Measurements from ENCODE around the gene SLC2A14.
A peak's percentile ranks its signal among the peaks of the same experiment; 100 is the strongest.
"Not testable (repeated sequence)": the region's sequence is repeated elsewhere in the genome, so short reads cannot be mapped to it uniquely, and the experiment has no call there.

Gene SLC2A14

GRCh38 chr12:7872566-7873319 lies at the start of gene SLC2A14:
Gene SLC2A14 (minus strand): TSS chr12:7872915. CDS start chr12:7869880, 3,035 bp downstream.
- no peak for FAIRE-seq
- DNase-seq (ENCODE audit: low spot score) = no peak

GRCh38 chr12:7921181-7921580 lies 48.5 kb upstream of the SLC2A14 start:
- DNase-seq (ENCODE audit: low spot score); FAIRE-seq: not testable (repeated sequence)

DNA sequence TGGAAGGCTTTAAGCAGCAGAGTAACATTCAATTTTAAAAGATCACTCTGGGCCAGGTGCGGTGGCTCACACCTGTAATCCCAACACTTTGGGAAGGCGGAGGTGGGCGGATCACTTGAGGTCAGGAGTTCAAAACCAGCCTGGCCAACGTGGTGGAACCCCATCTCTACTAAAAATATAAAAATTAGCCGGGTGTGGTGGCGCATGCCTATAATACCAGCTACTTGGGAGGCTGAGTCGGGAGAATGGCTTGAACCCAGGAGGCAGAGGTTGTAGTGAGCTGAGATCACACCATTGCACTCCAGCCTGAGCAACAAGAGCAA lies 45.5 kb upstream of the SLC2A14 start:
- not testable (repeated sequence) for FAIRE-seq; DNase-seq (ENCODE audit: low spot score)

GRCh38 chr12:7917392-7918267 lies 44.9 kb upstream of the SLC2A14 start:
- FAIRE-seq = no peak
- DNase-seq (ENCODE audit: low spot score) = no peak

DNA sequence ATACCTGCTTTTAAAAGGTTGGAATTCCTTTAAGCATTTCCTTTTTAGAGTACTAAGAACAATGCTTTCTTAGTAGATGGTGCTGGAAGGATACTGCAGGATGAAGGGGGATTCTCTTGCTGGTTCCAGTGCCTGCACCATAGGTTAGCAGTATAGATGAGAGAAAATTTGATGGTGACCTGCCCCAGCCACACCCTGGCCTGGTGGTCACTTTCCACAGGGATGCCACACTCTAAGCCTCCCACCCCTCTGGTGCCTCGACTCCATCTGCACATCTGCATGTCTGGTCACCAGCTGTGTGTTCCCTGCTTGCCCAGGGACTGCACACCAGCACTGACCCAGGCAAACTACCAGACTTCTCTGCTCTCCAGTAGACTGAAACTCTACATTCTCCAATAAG lies 44.2 kb upstream of the SLC2A14 start:
- no peak for FAIRE-seq

DNA sequence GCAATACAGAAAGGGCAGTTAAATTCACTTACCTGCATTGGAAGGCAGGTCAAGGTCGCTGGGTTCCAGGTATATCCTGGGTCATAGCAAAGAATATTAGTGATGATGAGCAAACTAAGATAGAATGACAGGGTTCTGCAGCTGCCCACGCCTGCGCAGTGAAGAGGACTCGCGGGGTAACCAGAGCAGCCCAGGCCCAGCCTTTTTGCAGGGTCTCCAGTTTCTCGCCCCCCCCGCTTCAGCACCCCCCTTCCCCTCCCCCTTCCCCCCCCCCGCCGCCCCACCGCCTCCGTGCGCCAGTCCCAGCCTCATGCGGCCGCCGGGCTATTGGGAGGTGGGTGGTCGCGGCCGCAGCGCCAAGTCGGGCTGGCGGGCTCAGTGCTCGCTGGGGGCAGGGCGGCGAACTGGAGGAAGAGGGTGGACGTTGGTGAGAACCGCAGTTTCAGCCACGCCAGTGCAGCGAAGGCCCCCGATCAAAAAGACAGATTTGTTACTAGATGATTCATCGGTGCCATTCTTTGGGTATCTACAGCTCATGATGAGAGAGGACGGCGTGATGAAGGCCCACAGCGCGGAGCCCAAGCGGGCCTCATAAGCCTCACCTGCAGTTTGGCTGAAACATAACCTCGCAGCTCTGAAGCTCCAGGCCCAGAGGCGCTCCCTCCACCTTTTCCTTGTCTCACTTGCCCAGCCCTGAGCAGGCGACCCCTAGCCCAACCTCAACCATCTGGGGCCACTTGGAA lies 43.1 kb upstream of the SLC2A14 start:
- no peak for DNase-seq (ENCODE audit: low spot score)
- FAIRE-seq = no peak

More for the DNA sequence above, 44.2 kb upstream of the SLC2A14 start:
- no peak for DNase-seq (ENCODE audit: low spot score)

DNA sequence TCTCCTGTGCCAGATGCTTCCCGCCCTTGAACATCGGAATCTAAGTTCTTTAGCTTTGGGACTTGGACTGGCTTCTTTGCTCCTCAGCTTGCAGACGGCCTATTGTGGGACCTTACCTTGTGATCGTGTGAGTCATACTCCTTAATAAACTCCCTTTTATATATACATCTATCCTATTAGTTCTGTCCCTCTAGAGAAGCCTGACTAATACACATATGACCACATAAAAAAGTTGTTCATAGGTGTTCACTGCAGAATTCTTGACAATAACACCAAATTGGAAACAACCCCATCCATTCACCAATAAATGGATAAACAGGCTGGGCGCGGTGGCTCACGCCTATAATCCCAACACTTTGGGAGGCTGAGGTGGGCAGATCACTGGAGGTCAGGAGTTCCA lies 37.4 kb upstream of the SLC2A14 start:
- DNase-seq (ENCODE audit: low spot score); FAIRE-seq: not testable (repeated sequence)

DNA sequence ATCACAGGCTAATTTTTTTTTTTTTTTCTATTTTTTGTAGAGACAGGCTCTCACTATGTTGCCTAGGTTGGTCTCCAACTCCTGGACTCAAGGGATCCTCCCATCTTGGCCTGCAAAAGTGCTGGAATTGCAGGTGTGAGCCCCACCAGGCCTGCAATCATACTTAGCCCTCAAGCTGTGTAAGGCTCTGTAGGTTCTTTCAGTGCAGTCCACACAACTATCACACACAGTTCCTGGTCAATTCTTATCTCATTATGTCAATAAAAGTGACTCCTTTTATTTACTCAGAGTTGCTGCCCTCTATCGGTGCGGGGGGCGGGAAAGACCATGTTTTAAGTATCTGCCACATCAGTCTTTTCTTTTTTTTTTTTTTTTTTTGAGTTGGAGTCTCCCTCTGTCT lies 34.3 kb upstream of the SLC2A14 start:
- DNase-seq (ENCODE audit: low spot score) (peak; percentile 79), FAIRE-seq (no peak)

- not testable (repeated sequence) for DNase-seq (ENCODE audit: low spot score)
- peak; percentile 95 for FAIRE-seq
Measured at GRCh38 chr12:7906303-7906702, 33.6 kb upstream of the SLC2A14 start.

- peak; percentile 46 for FAIRE-seq
Measured at GRCh38 chr12:7905600-7906125, 32.9 kb upstream of the SLC2A14 start.

DNA sequence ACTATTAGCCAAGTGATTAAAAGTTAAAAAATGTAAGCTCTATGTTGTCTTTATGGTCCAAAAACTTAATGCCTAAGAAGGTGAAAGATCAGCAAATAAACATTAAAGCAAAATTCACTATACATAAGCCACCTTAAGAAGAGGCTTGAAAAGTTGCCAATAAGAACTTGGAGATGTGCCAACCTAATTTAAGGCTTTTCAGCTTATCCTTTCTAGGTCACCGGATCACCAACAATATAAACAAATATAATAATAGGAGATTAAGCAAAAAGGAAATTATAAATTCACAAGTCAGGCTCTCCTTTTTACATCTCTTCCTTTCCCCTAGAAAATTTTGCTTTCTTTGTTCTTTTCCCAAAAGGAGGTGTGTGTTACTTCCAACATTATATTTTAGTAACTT lies 32.4 kb upstream of the SLC2A14 start:
- no peak for FAIRE-seq
- DNase-seq (ENCODE audit: low spot score) = no peak

More at GRCh38 chr12:7905600-7906125, 32.9 kb upstream of the SLC2A14 start:
- DNase-seq (ENCODE audit: low spot score) = not testable (repeated sequence)

DNA sequence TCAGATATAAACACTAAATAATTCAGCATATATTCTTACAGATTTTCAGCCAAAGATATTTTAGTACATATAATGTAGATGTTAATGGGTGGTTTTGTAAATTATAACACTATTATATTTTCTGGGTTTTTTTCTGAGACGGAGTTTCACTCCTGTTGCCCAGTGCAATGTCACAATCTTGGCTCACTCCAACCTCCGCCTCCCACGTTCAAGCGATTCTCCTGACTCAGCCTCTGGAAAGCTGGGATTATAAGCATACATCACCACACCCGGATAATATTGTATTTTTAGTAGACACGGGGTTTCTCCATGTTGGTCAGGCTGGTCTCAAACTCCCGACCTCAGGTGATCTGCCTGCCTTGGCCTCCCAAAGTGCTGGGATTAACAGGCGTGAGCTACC lies 29.7 kb upstream of the SLC2A14 start:
- not testable (repeated sequence) for FAIRE-seq; DNase-seq (ENCODE audit: low spot score)

GRCh38 chr12:7899755-7900154 lies 27.0 kb upstream of the SLC2A14 start:
- no peak for DNase-seq (ENCODE audit: low spot score)
- FAIRE-seq = no peak

DNA sequence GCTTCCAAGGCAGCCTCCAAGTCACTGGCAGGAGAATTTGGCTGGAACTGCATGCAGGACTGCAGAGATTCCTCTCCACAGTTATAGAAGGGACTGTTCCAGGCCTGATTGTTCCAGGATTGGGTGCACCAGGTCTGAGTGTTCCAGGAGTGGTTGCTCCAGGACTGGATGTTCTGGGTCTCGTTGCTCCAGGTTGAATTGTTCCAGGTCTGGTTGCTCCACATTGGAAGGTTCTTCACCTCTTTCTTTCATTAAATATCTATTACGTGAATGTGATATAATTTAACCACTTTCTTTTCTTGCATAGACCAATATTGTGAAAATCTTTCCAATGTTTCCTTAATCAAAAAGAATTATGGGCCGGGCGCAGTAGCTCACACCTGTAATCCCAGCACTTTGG lies 24.0 kb upstream of the SLC2A14 start:
- FAIRE-seq; DNase-seq (ENCODE audit: low spot score): not testable (repeated sequence)

DNA sequence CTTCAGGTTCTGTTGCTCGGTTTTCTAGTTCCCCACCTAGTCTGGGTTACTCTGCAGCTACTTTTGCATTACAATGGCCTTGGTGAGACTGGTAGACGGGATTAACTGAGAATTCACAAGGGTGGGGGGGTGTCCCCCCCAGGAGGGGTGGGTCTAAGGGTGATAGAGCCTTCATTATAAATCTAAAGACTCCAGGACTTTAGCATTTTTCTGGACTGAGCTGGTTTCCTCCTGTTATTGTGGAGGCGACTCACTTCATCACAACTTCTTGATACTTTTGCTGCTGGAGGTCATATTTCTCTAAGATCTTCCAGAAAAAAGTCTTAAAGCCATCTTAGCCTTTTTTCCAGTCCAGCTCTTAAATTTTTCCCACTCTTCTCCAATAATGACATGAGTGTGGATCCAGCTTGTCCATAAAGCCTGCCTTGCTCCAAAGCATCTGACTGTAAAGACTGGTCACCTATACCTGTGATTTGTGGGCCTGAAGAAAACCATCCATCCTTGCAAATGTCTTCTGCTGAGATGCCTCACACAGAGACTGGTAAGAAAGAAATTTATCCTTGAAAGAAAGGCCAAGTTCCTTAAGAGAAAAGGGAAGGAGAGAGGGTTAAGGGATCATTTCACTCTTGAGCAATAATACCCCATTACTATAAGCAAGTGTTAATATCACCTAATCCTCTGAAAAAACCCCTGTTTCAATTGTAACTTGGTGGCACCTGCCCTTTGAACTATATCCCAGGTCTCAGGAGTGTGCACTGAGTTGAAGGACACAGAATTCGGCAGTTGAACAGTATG lies 19.7 kb upstream of the SLC2A14 start:
- DNase-seq (ENCODE audit: low spot score) (no peak), FAIRE-seq (no peak)

- FAIRE-seq (no peak), DNase-seq (ENCODE audit: low spot score) (no peak)
Measured at GRCh38 chr12:7884689-7885088, 12.0 kb upstream of the SLC2A14 start.

DNA sequence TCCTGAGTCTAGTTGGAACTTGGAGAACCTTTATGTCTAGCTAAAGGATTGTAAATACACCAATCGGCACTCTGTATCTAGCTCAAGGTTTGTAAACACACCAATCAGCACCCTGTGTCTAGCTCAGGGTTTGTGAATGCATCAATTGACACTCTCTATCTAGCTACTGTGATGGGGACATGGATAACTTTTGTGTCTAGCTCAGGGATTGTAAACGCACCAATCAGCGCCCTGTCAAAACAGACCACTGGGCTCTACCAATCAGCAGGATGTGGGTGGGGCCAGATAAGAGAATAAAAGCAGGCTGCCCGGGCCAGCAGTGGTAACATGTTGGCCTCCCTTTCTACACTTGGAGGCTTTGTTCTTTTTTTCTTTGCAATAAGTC lies 9.0 kb upstream of the SLC2A14 start:
- not testable (repeated sequence) for FAIRE-seq

DNA sequence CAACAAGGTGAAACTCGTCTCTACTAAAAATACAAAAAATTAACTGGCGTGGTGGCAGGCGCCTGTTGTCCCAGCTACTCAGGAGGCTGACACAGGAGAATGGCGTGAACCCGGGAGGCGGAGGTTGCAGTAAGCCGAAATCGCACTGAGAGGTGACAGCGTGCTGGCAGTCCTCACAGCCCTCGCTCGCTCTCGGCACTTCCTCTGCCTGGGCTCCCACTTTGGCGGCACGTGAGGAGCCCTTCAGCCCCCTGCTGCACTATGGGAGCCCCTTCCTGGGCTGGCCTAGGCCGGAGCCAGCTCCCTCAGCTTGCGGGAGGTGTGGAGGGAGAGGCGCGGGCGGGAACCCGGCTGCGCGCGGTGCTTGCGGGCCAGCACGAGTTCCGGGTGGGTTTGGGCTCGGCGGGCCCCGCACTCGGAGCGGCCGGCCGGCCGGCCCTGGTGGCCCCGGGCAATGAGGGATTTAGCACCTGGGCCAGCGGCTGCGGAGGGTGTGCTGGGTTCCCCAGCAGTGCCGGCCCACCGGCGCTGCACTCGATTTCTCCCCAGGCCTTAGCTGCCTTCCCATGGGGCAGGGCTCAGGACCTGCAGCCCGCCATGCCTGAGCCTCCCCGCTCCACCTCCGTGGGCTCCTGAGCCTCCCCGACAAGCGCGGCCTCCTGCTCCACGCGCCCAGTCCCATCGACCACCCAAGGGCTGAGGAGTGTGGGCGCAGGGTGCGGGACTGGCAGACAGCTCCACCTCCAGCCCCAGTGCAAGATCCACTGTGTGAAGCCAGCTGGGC lies 8.4 kb upstream of the SLC2A14 start:
- FAIRE-seq; DNase-seq (ENCODE audit: low spot score): not testable (repeated sequence)

More for the DNA sequence above, 9.0 kb upstream of the SLC2A14 start:
- not testable (repeated sequence) for DNase-seq (ENCODE audit: low spot score)

- DNase-seq (ENCODE audit: low spot score) (no peak), FAIRE-seq (no peak)
Measured at GRCh38 chr12:7879246-7879645, 6.5 kb upstream of the SLC2A14 start.

DNA sequence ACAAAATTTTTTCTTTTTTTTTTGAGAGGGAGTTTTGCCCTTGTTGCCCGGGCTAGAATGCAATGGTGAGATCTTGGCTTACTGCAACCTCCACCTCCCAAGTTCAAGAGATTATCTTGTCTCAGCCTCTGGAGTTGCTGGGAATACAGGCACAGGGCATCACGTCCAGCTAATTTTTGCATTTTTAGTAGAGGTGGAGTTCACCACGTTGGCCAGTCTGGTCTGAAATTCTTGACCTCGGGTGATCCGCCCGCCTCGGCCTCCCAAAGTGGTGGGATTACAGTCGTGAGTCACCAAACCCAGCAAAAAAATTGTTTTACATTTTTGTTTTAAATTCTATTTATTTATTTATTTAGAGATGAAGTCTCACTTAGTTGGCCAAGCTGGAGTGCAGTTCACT lies 4.7 kb upstream of the SLC2A14 start:
- no peak for FAIRE-seq
- DNase-seq (ENCODE audit: low spot score) = no peak

Data from urothelium cell line (cell line).